ENCODE data around the gene NMNAT1. TPM values are rescaled to one million over a fixed set of nuclear protein-coding genes. Genes with fewer than 3 reads are reported as not detected.

Gene NMNAT1
- total RNA-seq, 1 donor from 2014 or later, result 7.0 TPM

DNA sequence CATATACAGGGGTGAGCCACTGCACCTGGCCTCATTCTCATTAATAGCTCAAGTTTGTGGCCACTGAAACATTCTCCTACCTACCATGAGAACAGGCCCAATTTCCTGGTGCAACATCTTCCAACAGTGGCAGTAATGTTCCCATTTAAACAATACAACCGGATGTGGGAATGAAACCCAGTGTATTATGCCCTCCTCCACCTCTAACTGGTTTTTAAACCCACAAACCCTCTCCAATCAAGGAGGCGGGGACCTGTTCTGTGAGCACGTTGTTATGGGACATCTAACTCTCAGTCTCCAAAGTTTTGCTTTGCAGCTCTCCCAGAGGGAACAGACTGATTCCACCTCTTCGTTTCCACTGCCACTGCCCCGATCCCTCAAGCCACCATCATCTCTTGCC is 35.8 kb upstream of the NMNAT1 start:
- H3K27me3 Mint-ChIP-seq (ENCODE audit: unreplicated experiment), result peaks cover 9% of the 10 kb centered on the region
- no peak overlapping the region for H3K4me3 Mint-ChIP-seq (ENCODE audit: unreplicated experiment)
- TF ChIP-seq, protein P1, sequence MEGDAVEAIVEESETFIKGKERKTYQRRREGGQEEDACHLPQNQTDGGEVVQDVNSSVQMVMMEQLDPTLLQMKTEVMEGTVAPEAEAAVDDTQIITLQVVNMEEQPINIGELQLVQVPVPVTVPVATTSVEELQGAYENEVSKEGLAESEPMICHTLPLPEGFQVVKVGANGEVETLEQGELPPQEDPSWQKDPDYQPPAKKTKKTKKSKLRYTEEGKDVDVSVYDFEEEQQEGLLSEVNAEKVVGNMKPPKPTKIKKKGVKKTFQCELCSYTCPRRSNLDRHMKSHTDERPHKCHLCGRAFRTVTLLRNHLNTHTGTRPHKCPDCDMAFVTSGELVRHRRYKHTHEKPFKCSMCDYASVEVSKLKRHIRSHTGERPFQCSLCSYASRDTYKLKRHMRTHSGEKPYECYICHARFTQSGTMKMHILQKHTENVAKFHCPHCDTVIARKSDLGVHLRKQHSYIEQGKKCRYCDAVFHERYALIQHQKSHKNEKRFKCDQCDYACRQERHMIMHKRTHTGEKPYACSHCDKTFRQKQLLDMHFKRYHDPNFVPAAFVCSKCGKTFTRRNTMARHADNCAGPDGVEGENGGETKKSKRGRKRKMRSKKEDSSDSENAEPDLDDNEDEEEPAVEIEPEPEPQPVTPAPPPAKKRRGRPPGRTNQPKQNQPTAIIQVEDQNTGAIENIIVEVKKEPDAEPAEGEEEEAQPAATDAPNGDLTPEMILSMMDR (IDR thresholded peaks at IDR 0.05; ENCODE audit: partially characterized antibody, unreplicated experiment), result no peak
- H3K9me3 Mint-ChIP-seq (ENCODE audit: unreplicated experiment), result peaks cover 7% of the 10 kb centered on the region
- peaks cover 12% of the 10 kb centered on the region for H3K4me1 Mint-ChIP-seq (ENCODE audit: low read depth, unreplicated experiment)
- no peak overlapping the region for H3K27ac Mint-ChIP-seq (ENCODE audit: unreplicated experiment)
- H3K36me3 Mint-ChIP-seq (ENCODE audit: unreplicated experiment), result no peaks in the 10 kb centered on the region
- no peak for DNase-seq

DNA sequence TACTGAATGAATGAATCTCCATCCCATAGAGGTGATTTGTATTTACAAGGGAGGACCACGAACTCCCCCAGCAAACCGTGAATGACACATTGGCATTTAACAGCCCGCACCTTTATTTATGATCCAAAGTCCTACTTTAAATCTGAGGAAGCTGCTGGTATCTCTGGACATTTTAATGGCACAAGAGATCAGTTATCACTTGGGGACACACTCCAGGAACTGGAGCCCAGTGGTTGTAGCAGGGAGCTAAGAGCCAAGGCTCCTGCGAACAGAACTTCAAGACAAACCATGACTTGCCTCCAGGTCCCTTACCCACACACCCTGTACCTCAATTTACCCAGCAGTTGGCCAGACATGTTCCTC is 34.4 kb upstream of the NMNAT1 start:
- peaks cover 9% of the 10 kb centered on the region for H3K27me3 Mint-ChIP-seq (ENCODE audit: unreplicated experiment)
- H3K9me3 Mint-ChIP-seq (ENCODE audit: unreplicated experiment), result peaks cover 7% of the 10 kb centered on the region
- no peaks in the 10 kb centered on the region for H3K36me3 Mint-ChIP-seq (ENCODE audit: unreplicated experiment)
- H3K4me1 Mint-ChIP-seq (ENCODE audit: low read depth, unreplicated experiment), result peaks cover 12% of the 10 kb centered on the region
- DNase-seq, result no peak
- H3K4me3 Mint-ChIP-seq (ENCODE audit: unreplicated experiment), result peak overlapping the region; percentile 99
- H3K27ac Mint-ChIP-seq (ENCODE audit: unreplicated experiment), result peak overlapping the region; percentile 94
- TF ChIP-seq, protein P1 (IDR thresholded peaks at IDR 0.05; ENCODE audit: partially characterized antibody, unreplicated experiment), result no peak

DNA sequence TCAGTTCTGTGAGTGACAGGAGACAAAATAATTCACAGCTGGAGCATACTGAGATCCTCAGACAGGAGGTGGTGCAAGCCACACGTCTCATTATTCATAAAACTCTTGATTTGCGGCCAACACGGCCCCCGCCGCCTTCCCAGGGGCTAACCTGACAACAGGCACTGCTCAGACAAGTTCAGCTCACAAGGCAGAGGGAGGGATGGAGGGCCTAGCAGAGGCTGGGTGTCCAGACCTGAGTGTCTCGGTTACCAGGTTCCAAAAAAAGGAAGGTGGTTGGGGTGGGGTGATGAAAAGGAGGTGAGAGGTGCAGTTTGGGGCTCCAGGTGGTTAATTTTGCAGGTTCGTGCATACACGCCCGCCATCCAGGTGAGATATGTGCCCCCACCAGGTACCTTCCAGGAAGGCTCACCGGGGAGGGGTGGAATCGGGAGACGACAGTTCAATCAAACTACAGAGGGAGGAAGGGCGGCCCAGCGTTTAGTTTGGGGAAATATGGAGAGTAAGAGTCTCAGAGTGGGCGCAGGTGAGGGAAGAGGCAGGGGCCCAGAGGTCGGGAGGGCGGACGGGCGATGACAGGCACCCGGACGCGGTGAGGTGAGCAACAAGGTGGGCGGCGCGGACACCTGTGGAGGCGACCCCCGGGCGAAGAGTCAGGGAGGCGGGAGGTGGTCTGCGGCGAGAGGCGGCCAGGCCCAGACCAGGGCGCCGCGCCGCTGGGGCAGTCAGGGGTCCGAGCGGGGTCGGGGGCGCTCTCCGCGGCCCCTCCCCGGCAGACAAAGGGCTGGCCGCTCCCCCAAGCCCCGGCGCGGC is 33.8 kb upstream of the NMNAT1 start:
- Mint-ChIP-seq H3K36me3 (ENCODE audit: unreplicated experiment) (no peaks in the 10 kb centered on the region), H3K4me3 (ENCODE audit: unreplicated experiment) (peak overlapping the region; percentile 99), H3K4me1 (ENCODE audit: low read depth, unreplicated experiment) (peaks cover 12% of the 10 kb centered on the region), H3K27me3 (ENCODE audit: unreplicated experiment) (peaks cover 9% of the 10 kb centered on the region), H3K9me3 (ENCODE audit: unreplicated experiment) (peaks cover 8% of the 10 kb centered on the region), H3K27ac (ENCODE audit: unreplicated experiment) (peak overlapping the region; percentile 94)
- TF ChIP-seq, protein P1 (IDR thresholded peaks at IDR 0.05; ENCODE audit: partially characterized antibody, unreplicated experiment), result no peak
- peak; percentile 27 for DNase-seq

DNA sequence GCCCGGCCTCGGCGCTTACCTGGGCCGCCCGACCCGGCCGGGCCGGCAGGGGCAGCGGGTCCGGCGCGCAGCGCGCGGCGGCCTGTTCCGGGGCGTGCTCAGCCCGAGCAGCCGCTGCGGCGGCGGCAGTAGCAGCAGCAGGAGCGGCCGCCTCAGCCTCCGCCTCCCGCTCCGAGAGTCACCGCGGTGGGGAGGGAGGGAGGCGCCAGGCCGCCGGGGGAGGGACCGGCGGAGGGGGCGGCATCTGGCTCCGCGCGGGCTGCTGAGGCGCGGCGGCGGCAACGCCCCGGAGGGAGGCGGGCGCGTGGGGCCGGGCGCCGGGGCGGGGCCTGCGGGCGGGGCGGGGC is 33.2 kb upstream of the NMNAT1 start, which contains the start of gene CTNNBIP1:
CTNNBIP1 (minus strand) TSS at position 194 of the 347 bp plus-strand sequence. CDS start 38,205 bp downstream, outside the sequence.
- H3K27me3 Mint-ChIP-seq (ENCODE audit: unreplicated experiment), result peaks cover 9% of the 10 kb centered on the region
- TF ChIP-seq, protein P1 (IDR thresholded peaks at IDR 0.05; ENCODE audit: partially characterized antibody, unreplicated experiment), result no peak

More for the DNA sequence above, 33.2 kb upstream of the NMNAT1 start, which contains the start of gene CTNNBIP1:
- H3K9me3 Mint-ChIP-seq (ENCODE audit: unreplicated experiment), result peaks cover 8% of the 10 kb centered on the region
- H3K4me3 Mint-ChIP-seq (ENCODE audit: unreplicated experiment), result peak within 1 kb of the TSS; percentile 99
- H3K36me3 Mint-ChIP-seq (ENCODE audit: unreplicated experiment), result no peaks in the 10 kb centered on the region
- H3K27ac Mint-ChIP-seq (ENCODE audit: unreplicated experiment), result peak within 1 kb of the TSS; percentile 94
- no peak for DNase-seq
- peaks cover 12% of the 10 kb centered on the region for H3K4me1 Mint-ChIP-seq (ENCODE audit: low read depth, unreplicated experiment)

Data from glutamatergic neuron (in vitro differentiated cells).